GM19463 (cell line): Measurements from ENCODE around the gene DSCAML1.

Experiments
- ATAC-seq: cut with Tn5 transposase; IDR thresholded peaks from one replicate; pipeline ENCODE4 v1.9.1; 2021; ENCODE audit warnings: mild to moderate bottlenecking, moderate library complexity; ENCODE audit not compliant: unreplicated experiment

DSCAML1 gene, protein sequence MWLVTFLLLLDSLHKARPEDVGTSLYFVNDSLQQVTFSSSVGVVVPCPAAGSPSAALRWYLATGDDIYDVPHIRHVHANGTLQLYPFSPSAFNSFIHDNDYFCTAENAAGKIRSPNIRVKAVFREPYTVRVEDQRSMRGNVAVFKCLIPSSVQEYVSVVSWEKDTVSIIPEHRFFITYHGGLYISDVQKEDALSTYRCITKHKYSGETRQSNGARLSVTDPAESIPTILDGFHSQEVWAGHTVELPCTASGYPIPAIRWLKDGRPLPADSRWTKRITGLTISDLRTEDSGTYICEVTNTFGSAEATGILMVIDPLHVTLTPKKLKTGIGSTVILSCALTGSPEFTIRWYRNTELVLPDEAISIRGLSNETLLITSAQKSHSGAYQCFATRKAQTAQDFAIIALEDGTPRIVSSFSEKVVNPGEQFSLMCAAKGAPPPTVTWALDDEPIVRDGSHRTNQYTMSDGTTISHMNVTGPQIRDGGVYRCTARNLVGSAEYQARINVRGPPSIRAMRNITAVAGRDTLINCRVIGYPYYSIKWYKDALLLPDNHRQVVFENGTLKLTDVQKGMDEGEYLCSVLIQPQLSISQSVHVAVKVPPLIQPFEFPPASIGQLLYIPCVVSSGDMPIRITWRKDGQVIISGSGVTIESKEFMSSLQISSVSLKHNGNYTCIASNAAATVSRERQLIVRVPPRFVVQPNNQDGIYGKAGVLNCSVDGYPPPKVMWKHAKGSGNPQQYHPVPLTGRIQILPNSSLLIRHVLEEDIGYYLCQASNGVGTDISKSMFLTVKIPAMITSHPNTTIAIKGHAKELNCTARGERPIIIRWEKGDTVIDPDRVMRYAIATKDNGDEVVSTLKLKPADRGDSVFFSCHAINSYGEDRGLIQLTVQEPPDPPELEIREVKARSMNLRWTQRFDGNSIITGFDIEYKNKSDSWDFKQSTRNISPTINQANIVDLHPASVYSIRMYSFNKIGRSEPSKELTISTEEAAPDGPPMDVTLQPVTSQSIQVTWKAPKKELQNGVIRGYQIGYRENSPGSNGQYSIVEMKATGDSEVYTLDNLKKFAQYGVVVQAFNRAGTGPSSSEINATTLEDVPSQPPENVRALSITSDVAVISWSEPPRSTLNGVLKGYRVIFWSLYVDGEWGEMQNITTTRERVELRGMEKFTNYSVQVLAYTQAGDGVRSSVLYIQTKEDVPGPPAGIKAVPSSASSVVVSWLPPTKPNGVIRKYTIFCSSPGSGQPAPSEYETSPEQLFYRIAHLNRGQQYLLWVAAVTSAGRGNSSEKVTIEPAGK (N-terminal part only)

DNA sequence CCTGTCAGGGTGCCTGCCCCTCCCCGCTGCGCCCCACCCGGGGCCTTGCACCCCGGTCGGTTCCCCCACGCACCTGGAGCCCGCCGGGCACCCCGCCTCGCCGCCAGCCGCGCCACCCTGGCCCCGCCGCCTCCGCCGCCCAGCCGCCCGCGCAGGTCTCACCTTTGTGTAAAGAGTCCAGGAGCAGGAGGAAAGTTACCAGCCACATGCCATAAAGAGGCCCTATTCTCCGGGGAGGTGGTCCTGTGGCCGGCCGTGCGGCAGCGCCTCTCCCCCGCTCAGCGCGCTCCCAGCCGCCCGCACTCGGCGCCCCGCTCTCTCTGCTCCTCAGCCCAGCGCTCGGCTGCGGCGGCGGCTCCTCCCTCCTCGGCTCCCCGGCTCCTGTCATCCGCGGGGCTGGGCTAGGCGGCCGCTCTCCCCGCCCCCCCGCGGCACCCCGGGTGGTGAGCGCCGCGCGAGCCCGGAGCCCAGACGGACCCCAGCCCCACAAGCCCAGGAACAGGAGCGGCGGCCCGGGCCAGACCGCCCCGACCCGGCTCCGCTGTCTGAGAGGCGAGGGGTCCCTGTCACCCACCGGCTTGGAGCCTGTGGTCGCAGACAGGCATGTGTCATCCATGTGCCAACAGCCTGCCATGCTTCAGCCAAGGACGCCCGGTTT is at the start of gene DSCAML1:
DSCAML1 (minus strand) TSS at position 345 of the 658 bp plus-strand sequence; CDS start at position 208, 137 bp downstream.
- no peak for ATAC-seq

- no peak for ATAC-seq
These were observed 46.9 kb upstream of the DSCAML1 start for GRCh38 chr11:117843666-117844484.

DNA sequence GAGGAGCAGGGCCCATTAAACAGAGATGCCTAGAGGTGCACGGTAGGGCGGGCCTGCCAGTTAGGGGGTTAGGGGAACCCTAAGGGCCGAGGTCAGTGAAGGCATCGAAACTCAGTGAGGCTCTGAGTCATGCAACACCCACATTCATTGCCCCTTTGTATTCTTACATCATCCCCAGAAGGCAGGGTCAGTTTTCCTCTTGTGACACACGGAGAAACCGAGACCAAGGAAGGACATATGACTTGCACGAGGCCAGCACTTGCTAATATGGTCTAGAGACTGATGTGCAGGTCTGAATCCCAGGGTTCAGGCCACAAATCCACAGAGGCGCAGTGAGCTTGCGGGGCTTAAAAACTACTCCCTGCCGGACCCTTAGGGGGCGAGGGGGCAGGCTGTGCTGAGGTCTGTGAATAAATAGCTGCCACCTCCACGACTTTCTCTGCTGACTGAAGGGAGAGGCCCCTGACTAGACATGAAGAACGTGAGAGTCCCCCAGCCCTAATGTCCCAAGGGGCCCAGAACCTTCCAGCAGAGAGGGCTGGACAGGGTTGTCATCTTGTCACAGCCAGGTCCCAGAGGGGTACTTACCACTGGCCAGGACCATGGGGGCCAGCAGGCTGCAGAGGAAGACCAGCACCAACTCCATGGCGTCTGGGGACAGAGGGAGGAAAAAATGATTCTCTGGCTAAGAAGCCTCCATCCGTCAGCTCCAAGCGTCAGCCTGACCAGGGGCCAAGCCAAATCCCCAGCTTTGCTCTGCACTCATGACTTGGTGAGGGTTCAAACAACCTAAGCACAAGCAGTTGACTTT is 45.3 kb upstream of the DSCAML1 start:
- no peak for ATAC-seq

DNA sequence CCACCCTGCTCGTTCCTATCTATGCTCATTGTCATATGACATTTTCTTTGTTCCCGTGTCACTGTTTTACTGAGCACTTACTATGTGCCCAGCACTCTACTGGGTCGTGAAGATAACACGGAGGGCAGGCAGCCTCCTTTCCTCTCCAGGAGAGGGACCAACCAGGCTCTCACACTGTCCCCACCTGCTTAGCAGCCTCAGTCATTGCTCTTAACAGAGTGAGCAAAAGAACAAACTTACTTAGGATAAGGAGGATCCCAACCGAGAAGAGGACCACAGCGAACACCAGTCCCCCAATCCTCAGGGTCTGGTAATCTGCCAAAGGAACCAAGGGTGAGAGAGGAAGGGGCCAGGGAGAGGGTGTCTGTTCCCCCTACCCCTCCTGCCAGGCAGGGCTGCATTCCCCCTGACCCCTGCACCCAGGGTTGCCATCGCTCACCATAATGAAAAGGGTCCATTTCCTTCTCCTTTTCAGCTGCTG is 44.6 kb upstream of the DSCAML1 start:
- no peak for ATAC-seq

GRCh38 chr11:117840881-117841550 is 44.0 kb upstream of the DSCAML1 start:
- ATAC-seq: no peak

- ATAC-seq: no peak
These were observed 43.2 kb upstream of the DSCAML1 start for GRCh38 chr11:117839936-117840813.

DNA sequence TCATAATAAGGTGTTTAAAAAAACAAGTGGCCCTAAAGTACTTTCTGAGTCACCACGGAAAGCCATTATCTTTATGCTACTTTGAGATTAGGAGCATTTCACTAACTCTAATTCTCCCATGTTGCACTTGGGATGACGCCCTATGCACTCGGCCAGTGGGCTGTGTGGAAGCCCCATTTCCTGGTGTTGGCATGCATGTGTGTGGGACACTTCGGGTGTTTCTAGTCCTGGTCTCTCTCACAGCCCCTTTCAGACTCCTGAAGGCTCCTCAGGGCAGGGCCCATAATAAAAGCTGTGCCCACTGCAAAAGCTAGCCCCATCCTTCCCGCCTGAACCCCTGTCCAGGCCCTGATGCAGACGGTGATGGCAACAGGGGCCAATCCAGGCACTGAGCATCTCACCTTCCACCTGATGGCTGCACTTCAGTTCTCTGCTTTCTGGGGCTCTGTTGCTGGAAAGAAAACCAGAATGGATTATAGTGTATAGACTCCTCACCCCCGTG is 42.4 kb upstream of the DSCAML1 start:
- ATAC-seq: no peak

- no peak for ATAC-seq
These were observed 41.9 kb upstream of the DSCAML1 start for GRCh38 chr11:117838901-117839300.

- no peak for ATAC-seq
These were observed 40.8 kb upstream of the DSCAML1 start for GRCh38 chr11:117837791-117838190.

GRCh38 chr11:117837070-117837776 is 40.2 kb upstream of the DSCAML1 start:
- no peak for ATAC-seq

GRCh38 chr11:117836077-117836960 is 39.3 kb upstream of the DSCAML1 start:
- ATAC-seq: no peak

DNA sequence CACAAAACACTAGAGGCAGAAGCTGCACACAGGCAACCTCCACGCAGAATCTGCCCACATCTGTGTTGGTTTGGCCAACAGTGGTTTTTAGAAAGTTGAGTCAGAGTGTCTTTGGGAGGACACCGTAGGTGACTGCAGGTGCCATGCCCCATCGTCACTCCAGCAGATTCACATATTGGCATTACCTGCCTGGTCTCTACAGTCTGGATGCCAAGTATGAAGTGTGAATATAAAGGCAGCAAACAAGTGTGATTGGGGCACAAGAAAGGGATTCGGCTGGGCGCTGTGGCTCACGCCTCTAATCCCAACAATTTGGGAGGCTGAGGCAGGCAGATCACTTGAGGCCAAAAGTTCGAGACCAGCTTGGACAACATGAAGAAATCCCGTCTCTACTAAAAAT is 38.6 kb upstream of the DSCAML1 start:
- no peak for ATAC-seq

DNA sequence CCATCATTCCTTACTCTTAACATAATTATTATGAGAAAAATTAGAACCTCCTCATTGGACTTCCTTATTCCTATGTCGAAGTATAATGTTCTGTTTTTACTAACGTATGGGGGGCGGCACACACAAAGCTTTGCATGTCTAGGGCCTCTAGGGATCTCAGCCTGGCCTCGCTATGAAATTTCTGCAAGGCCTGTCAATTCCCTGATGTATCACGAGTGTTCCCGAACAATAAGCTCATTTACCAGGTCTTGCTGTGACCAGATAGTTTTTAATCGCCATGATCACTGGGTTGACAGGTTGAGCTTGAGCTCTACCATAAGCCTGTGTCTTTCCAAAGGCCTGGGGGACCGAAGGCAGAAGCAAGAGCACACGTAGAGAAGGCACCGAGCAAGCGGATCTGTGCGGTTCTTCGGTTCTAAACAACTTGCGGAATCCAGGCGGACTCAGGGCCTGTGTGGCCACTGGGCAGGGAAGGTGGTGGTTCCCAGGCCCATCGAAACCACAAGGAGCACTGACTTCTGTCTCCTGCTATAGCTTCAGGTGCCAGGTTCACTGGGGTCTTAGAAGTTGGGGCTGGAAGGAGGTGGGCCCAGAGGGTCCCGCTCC is 37.9 kb upstream of the DSCAML1 start:
- no peak for ATAC-seq

DNA sequence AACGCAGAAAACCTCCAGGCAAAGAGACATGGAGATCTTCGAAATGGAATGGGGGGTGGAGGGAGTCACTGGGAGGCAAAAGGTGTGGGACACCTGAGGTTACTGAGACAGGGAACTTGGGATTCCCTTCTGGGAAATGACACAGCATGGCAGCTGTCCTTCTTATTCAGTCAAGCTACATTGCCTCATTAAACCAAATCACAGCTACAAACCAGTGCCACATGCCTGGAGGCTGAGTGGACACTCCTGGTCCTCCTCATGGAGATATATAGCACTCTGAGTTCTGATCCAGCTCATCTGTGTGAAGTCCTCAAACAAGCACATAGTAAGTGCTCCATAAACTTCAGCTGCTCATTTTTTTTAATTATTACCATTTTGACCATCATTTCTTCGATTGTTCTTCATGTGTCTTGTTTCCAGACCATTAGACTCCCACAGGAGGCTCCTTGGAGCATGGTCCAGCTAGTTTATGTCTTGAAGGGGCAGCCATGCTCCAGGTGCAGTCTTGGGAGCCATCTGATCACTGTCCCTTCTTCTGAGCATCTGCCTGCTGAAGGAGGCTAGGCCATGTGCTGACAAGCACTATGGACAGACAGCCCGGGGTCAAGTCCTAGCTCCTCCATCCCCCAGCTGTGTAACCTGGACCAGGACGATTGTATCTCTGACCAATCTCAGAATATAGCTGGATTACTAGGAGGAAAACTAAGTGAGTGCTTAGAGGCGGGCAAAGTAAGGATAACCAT is 37.2 kb upstream of the DSCAML1 start:
- ATAC-seq: no peak
